Smooth muscle cell (in vitro differentiated cells): ENCODE measurements around the gene NFKBIB. TPM values are rescaled to one million over a fixed set of nuclear protein-coding genes. Genes with fewer than 3 reads are reported as not detected.

Source experiments
- DNase-seq: peaks from one replicate; lab custom pipeline; 2025; ENCODE audit not compliant: unreplicated experiment; lab: John Stamatoyannopoulos, UW
- H2AFZ ChIP-seq: fragments of 200-600 bp; sonication (generic); 2 replicates; pipeline ENCODE4 v1.6.0; 2016; ENCODE audit warnings: antibody characterized with exemption, low read depth, mild to moderate bottlenecking
- H3F3A ChIP-seq: fragments of 200-600 bp; sonication (generic); 2 replicates; pipeline ENCODE4 v1.6.0; 2017; ENCODE audit warnings: antibody characterized with exemption, low read depth
- H3K27ac ChIP-seq: fragments of 200-600 bp; sonication (generic); 2 replicates; pipeline ENCODE4 v1.5.1; 2016; ENCODE audit warnings: low read depth, mild to moderate bottlenecking
- H3K27me3 ChIP-seq: fragments of 200-600 bp; sonication (generic); 2 replicates; pipeline ENCODE4 v1.6.1; 2016; ENCODE audit warnings: low read depth, mild to moderate bottlenecking
- H3K36me3 ChIP-seq: fragments of 200-600 bp; sonication (generic); 2 replicates; pipeline ENCODE4 v1.5.1; 2016; ENCODE audit warnings: low read depth
- H3K4me1 ChIP-seq: fragments of 200-600 bp; sonication (generic); 2 replicates; pipeline ENCODE4 v1.5.1; 2016; ENCODE audit warnings: low read depth
- H3K4me2 ChIP-seq: fragments of 200-600 bp; sonication (generic); 2 replicates; pipeline ENCODE4 v1.6.0; 2016; ENCODE audit warnings: mild to moderate bottlenecking
- H3K4me3 ChIP-seq: fragments of 200-600 bp; sonication (generic); 2 replicates; pipeline ENCODE4 v1.5.1; 2016; ENCODE audit warnings: mild to moderate bottlenecking
- H3K79me2 ChIP-seq: fragments of 200-600 bp; sonication (generic); 2 replicates; pipeline ENCODE4 v1.6.0; 2016; ENCODE audit warnings: low read depth, mild to moderate bottlenecking
- H3K9ac ChIP-seq: fragments of 200-600 bp; sonication (generic); 2 replicates; pipeline ENCODE4 v1.6.0; 2016; ENCODE audit warnings: low read depth
- H3K9me3 ChIP-seq: fragments of 200-600 bp; sonication (generic); replicated peaks from 2 replicates; pipeline ENCODE4 v1.5.1; 2016; ENCODE audit warnings: low read depth
- H4K20me1 ChIP-seq: fragments of 200-600 bp; sonication (generic); 2 replicates; pipeline ENCODE4 v1.6.0; 2016; ENCODE audit warnings: low read depth
- CTCF ChIP-seq: fragments of 200-600 bp; sonication (generic); IDR thresholded peaks from 2 replicates; pipeline ENCODE4 v1.5.1; 2017; ENCODE audit warnings: borderline replicate concordance, mild to moderate bottlenecking, antibody characterized with exemption; ENCODE audit not compliant: insufficient read depth, poor library complexity, severe bottlenecking
- WGBS: methylation state at CpG from one replicate; pipeline ENCODE4 v1.1.7; 2016; ENCODE audit warnings: low lambda C conversion rate; 5-methylcytosine and 5-hydroxymethylcytosine counted together
- polyA plus RNA-seq: library from polyadenylated mRNA; unstranded; fragments of >200 nt; fragmentation: Nextera tagmentation; extraction: Ambion mirVana; gene quantifications from 2 replicates; pipeline ENCODE4 v1.2.1, GENCODE V29; 2016
- total RNA-seq: library from RNA; depleted of rRNA; stranded (reverse); fragments of >200 nt; gene quantifications from 2 replicates; pipeline ENCODE4 v1.2.3, GENCODE V29; 2014

The NFKBIB gene
- total and polyA plus RNA-seq, 2 experiments from 2014 or later = 10.9 to 19.2 TPM

DNA sequence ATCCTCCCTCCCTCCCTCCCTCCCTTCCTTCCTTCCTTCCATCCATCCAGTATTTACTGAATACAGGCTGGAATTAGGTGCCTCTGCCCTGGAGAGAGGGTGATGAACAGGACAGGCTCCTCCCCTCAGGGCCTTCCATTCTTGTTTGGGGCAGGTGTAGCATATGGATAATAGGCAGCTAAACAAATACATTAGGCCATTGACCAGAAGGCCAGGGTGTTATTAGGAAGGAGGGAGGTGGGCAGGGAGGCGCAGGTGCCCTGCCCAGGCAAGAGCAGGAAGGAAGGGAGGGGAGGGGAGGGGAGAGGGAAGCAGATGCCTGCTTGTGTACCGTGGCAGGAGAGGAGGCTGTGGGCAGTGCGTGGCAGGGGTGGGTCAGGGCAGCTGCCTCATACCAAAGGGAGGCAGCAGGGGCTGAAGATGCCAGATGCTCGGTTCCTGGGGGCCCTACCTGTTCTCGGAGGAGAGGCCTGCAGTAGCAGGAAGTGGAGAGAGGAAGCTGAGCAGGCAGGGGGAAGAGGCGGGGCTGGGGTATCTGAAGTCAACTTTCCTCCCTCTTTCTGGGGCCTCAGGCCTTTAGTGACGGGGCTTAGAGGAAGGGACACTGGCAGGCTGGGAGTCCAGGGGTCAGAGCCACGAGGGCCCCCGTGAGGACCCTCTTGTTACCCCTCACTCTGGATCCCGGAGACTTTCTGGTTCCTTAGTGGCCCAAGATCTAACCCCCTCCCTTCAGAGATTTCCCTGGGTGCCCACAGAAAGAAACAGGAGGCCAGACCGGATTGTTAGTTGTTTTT is 21.8 kb upstream of the NFKBIB start, which contains the start of gene RINL:
Gene RINL, minus strand, starts transcription at position 495 of the 794 bp plus-strand sequence. CDS start 1,533 bp downstream, outside the sequence.
- 75% methylated on average over 10 of the region's 11 CpGs for WGBS
- H2AFZ ChIP-seq = no peak within 1 kb of the TSS
- H3K79me2 ChIP-seq = no peaks in the 10 kb centered on the region
- no peak within 1 kb of the TSS for H3K4me3 ChIP-seq
- H3K4me1 ChIP-seq = no peaks in the 10 kb centered on the region
- no peak within 1 kb of the TSS for H3K27ac ChIP-seq
- H3K27me3 ChIP-seq = no peaks in the 10 kb centered on the region
- H4K20me1 ChIP-seq = no peaks in the 10 kb centered on the region
- TF ChIP-seq CTCF = no peak
- DNase-seq = no peak
- no peak within 1 kb of the TSS for H3K9ac ChIP-seq
- no peaks in the 10 kb centered on the region for H3K9me3 ChIP-seq
- no peaks in the 10 kb centered on the region for H3F3A ChIP-seq
- H3K4me2 ChIP-seq = no peak within 1 kb of the TSS
- H3K36me3 ChIP-seq = no peaks in the 10 kb centered on the region

DNA sequence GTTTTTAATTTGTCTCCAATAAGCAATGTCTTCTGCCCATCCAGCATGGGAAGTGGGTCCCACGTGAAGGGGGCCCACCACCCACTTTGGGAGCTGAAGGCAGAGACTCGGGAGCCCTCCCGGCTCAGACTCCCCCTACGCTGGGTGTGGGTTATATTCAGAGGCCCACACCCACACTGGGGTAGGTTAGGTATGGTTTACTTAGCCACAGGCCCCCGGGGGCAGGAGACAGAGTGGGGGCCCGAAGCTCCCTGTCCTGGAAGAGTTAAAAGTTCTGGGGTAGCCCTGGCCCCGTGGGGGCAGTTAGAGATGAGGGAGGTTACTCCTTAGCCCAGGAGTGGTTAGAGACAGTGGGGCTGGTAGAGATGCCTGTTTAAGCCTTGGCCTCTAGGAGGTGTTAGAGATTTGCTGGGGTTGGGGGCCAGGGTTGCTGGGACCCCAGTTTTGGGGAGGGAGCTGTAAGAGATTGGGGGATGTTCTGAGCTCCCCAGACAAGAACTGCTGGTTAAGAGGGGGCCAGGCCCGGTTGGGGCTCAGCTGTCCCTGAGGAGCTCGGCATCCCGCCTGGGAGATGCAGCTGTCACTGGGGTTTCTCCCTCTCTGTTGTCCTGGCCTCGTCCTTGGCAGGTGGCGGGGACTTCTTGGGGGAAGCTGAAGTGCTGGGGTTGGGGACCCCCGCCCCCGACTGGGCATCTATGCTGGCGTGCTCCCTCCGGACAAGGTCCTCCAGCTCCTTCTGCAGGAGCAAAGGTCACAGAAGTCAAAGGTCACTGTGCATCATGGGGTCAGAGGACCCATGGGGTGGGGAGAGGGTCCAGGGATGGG is 21.0 kb upstream of the NFKBIB start:
- WGBS = 90% methylated on average over 16 of the region's 16 CpGs
- Histone ChIP-seq H3K36me3 (no peaks in the 10 kb centered on the region), H3K9me3 (no peaks in the 10 kb centered on the region), H3F3A (no peaks in the 10 kb centered on the region), H3K79me2 (no peaks in the 10 kb centered on the region), H3K4me3 (no peak overlapping the region), H3K4me2 (no peak overlapping the region), H3K27me3 (no peaks in the 10 kb centered on the region), H4K20me1 (no peaks in the 10 kb centered on the region), H3K9ac (no peak overlapping the region), H3K27ac (no peak overlapping the region), H3K4me1 (no peaks in the 10 kb centered on the region), H2AFZ (no peak overlapping the region)
- TF ChIP-seq CTCF = no peak
- DNase-seq = no peak

- Histone ChIP-seq H3K4me1 (no peaks in the 10 kb centered on the region), H3K9me3 (no peaks in the 10 kb centered on the region), H2AFZ (no peak overlapping the region), H3K9ac (no peak overlapping the region), H3K36me3 (no peaks in the 10 kb centered on the region), H3K27ac (no peak overlapping the region), H3K4me3 (no peak overlapping the region), H3K27me3 (no peaks in the 10 kb centered on the region), H4K20me1 (no peaks in the 10 kb centered on the region), H3K79me2 (no peaks in the 10 kb centered on the region), H3F3A (no peaks in the 10 kb centered on the region), H3K4me2 (no peak overlapping the region)
- DNase-seq = no peak
- 94% methylated on average over 5 of the region's 11 CpGs for WGBS
- TF ChIP-seq CTCF = no peak
Observed at GRCh38 chr19:38879400-38879751, 20.4 kb upstream of the NFKBIB start.
